Activated CD8-positive, alpha-beta memory T cell treated with anti-CD3 and anti-CD28 coated beads, Interleukin-2, amount 50 U/mL, for 4 hours (primary cell): Measurements from ENCODE around the gene ADCY1.

Experiments used
- DNase-seq: peaks from one replicate; pipeline ENCODE4 v3.0.0-alpha.2; 2020

ADCY1 gene

GRCh38 chr7:45654341-45654740 lies 80.2 kb downstream of the ADCY1 start:
- DNase-seq: no peak

GRCh38 chr7:45655539-45655938 lies 81.4 kb downstream of the ADCY1 start:
- DNase-seq: no peak

GRCh38 chr7:45656431-45656830 lies 82.3 kb downstream of the ADCY1 start:
- DNase-seq: no peak

- no peak for DNase-seq
Measured at GRCh38 chr7:45657136-45657889, 83.1 kb downstream of the ADCY1 start.

GRCh38 chr7:45657890-45658715 lies 83.9 kb downstream of the ADCY1 start:
- no peak for DNase-seq

- DNase-seq: no peak
Measured at GRCh38 chr7:45658716-45659495, 84.7 kb downstream of the ADCY1 start.

- no peak for DNase-seq
Measured at GRCh38 chr7:45659496-45660139, 85.5 kb downstream of the ADCY1 start.

- no peak for DNase-seq
Measured at GRCh38 chr7:45660201-45660900, 86.2 kb downstream of the ADCY1 start.

GRCh38 chr7:45660901-45661211 lies 86.7 kb downstream of the ADCY1 start:
- DNase-seq: no peak

GRCh38 chr7:45661302-45661995 lies 87.3 kb downstream of the ADCY1 start:
- DNase-seq: no peak

GRCh38 chr7:45662018-45662417 lies 87.8 kb downstream of the ADCY1 start:
- no peak for DNase-seq

- no peak for DNase-seq
Measured at GRCh38 chr7:45662540-45663166, 88.5 kb downstream of the ADCY1 start.

- no peak for DNase-seq
Measured at GRCh38 chr7:45663167-45663921, 89.2 kb downstream of the ADCY1 start.

GRCh38 chr7:45663965-45664633 lies 89.9 kb downstream of the ADCY1 start:
- no peak for DNase-seq

GRCh38 chr7:45665172-45665571 lies 91.0 kb downstream of the ADCY1 start:
- no peak for DNase-seq

GRCh38 chr7:45670227-45670626 lies 96.1 kb downstream of the ADCY1 start:
- DNase-seq: no peak

GRCh38 chr7:45670717-45671116 lies 96.5 kb downstream of the ADCY1 start:
- DNase-seq: no peak

- DNase-seq: no peak
Measured at GRCh38 chr7:45677311-45677900, 103.2 kb downstream of the ADCY1 start.

- DNase-seq: no peak
Measured at GRCh38 chr7:45679516-45679915, 105.3 kb downstream of the ADCY1 start.

- DNase-seq: no peak
Measured at GRCh38 chr7:45680776-45681175, 106.6 kb downstream of the ADCY1 start.
